GM12872 (cell line): Measurements from ENCODE around the gene VPS13A.

Experiments used
- TF ChIP-seq, protein P1 (sequence below): IDR thresholded peaks from 3 replicates; pipeline ENCODE4 v1.5.1; 2011; ENCODE audit warnings: low read depth, mild to moderate bottlenecking, low read length, moderate library complexity; ENCODE audit not compliant: insufficient read depth

Gene VPS13A

DNA sequence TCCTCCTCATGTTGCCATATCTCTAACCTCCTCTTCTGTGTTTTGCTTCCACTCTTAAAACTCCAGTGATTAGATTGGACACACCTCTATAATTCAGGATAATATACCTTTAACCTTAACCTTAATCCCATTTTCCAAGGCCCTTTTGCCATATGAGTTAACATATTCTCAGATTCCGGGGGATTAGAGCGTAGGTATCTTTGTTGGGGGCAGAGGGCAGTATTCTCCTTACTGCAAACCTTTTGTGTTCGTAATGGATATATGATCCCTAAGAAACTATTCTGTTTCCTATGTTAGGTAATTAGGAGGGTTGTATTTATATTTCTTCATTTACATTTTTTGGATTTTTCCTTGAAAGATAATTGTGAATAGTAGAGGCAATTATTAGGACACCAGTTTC is 99.5 kb downstream of the VPS13A start:
- TF ChIP-seq, protein P1, sequence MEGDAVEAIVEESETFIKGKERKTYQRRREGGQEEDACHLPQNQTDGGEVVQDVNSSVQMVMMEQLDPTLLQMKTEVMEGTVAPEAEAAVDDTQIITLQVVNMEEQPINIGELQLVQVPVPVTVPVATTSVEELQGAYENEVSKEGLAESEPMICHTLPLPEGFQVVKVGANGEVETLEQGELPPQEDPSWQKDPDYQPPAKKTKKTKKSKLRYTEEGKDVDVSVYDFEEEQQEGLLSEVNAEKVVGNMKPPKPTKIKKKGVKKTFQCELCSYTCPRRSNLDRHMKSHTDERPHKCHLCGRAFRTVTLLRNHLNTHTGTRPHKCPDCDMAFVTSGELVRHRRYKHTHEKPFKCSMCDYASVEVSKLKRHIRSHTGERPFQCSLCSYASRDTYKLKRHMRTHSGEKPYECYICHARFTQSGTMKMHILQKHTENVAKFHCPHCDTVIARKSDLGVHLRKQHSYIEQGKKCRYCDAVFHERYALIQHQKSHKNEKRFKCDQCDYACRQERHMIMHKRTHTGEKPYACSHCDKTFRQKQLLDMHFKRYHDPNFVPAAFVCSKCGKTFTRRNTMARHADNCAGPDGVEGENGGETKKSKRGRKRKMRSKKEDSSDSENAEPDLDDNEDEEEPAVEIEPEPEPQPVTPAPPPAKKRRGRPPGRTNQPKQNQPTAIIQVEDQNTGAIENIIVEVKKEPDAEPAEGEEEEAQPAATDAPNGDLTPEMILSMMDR = no peak

GRCh38 chr9:77277719-77278118 is 100.4 kb downstream of the VPS13A start:
- TF ChIP-seq, protein P1 = no peak

GRCh38 chr9:77283991-77284390 is 106.7 kb downstream of the VPS13A start:
- TF ChIP-seq, protein P1 = no peak

GRCh38 chr9:77284616-77285015 is 107.3 kb downstream of the VPS13A start:
- TF ChIP-seq, protein P1 = no peak

DNA sequence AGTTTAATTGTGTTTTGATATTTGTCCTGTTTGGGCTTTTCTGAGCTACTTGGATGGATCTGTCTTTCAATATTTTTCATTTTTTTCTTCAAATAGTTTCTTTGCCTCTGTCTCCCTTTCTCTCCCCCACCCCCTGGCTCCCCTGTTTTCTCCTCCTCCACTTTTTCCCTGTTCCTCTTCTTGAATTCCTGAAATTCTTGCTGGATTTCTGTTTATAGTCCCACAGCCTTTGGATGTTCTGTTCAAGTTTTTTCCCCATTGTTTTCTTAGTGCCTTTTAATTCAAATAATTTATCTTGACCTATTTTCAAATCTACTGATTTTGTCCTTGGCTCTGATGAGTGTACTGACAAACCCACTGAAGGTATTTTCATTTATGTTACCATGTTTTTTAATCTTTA is 113.0 kb downstream of the VPS13A start:
- TF ChIP-seq, protein P1 = no peak

DNA sequence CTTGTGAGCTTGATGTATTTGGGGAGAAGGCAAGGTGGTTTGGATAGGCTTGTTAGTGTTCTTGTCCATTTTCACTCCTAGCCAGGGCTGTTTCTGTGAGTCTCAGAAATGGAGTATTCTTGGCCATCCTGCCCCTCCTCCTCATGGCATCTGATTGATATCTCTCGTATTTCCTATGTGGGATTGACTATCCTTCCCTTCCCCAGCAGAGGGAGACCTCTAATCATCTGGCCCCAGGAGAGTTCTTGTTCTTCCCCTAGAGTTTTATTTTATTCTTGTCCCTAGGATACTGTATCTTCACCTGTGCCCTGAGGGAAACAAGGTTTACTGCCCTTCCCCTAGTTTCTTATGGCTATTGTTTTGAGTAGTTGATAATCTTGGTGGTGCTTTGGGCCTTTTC is 114.4 kb downstream of the VPS13A start:
- TF ChIP-seq, protein P1 = 0 out of 3 replicates have a peak, but pooled peaks have one; percentile 17

- TF ChIP-seq, protein P1 = no peak
Observed at GRCh38 chr9:77293949-77294348, 116.6 kb downstream of the VPS13A start.

GRCh38 chr9:77304543-77304942 is 127.2 kb downstream of the VPS13A start:
- TF ChIP-seq, protein P1 = no peak
